Measurements from ENCODE around the gene NUDT21. TPM values are rescaled to one million over a fixed set of nuclear protein-coding genes. Genes with fewer than 3 reads are reported as not detected.

NUDT21 gene
- total and polyA plus RNA-seq, 2 of the 8 experiments (the other 6 are each of a cell fraction or from before 2014, with no cell fraction given): 78.1 to 277 TPM

DNA sequence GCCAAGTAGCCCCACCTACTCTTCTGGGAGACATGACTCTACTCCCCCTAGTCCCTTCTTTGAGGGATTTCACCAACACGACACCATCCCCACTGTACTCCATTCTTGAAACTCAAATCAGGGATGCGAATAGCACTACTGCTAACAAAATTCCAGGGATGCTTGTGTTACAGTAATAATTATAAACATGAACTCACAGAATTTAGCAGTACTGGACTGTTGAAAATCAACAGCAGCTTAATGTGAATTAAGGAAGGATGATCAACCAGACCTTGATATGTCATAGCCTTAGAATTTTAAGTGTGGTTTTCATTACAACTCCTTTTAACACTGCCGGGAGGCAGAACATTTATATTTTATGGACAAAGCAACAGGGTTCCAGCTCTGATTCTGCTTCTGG lies 63.7 kb downstream of the NUDT21 start:
- Histone ChIP-seq H2AFZ (ENCODE audit: low read length) (no peak overlapping the region), H4K91ac (replicated peaks; ENCODE audit: insufficient read length, low read length) (no peak overlapping the region), H3K4me2 (ENCODE audit: insufficient read depth in 1 of 2, low read depth in 2 of 2, low read length in 2 of 2) (no peak overlapping the region), H3K56ac (replicated peaks; ENCODE audit: insufficient read length, low read depth, low read length) (no peak overlapping the region), H4K20me1 (replicated peaks in 1 of 2; ENCODE audit: control insufficient read depth in 1 of 2, insufficient read depth in 2 of 2, low read length in 2 of 2) (no peaks in the 10 kb centered on the region), H3K23ac (ENCODE audit: insufficient read length) (no peak overlapping the region), H3K4ac (replicated peaks; ENCODE audit: insufficient read length, low read depth, low read length) (no peak overlapping the region), H2AK5ac (ENCODE audit: low read depth, low read length) (no peak overlapping the region), H2BK20ac (ENCODE audit: low read length) (no peak overlapping the region), H4K8ac (ENCODE audit: extremely low read depth, insufficient read depth, low read length) (no peak overlapping the region), H3K79me2 (ENCODE audit: control insufficient read depth in 1 of 2, insufficient read depth in 2 of 2, low read length in 2 of 2) (no peaks in the 10 kb centered on the region), H3K14ac (ENCODE audit: insufficient read length) (no peak overlapping the region), H3K79me1 (ENCODE audit: low read depth, low read length) (no peaks in the 10 kb centered on the region), H3K9ac (replicated peaks in 1 of 4; ENCODE audit: extremely low read depth in 1 of 4, low read depth in 3 of 4, low read length in 3 of 4) (no peak overlapping the region), H3K9me3 (ENCODE audit: insufficient read depth in 2 of 2, low read depth in 1 of 2, low read length in 1 of 2) (peaks cover 4 to 13% of the 10 kb centered on the region in 2 experiments; a peak in 2 of 4 replicates), H3K4me3 (ENCODE audit: extremely low read depth in 1 of 4, insufficient read depth in 2 of 4, low read depth in 3 of 4, low read length in 4 of 4) (no peak overlapping the region), H2BK12ac (ENCODE audit: low read depth, low read length) (no peak overlapping the region), H2BK5ac (ENCODE audit: low read depth, low read length) (no peak overlapping the region), H3K27ac (ENCODE audit: low read depth, low read length) (no peak overlapping the region), H2BK120ac (replicated peaks; ENCODE audit: low read depth, low read length) (no peak overlapping the region), H3K4me1 (replicated peaks in 1 of 4; ENCODE audit: control insufficient read depth in 3 of 4, insufficient read depth in 4 of 4, low read length in 3 of 4) (no peaks in the 10 kb centered on the region), H4K5ac (ENCODE audit: insufficient read length, low read depth, low read length) (no peak overlapping the region), H3K23me2 (ENCODE audit: low read depth, low read length) (no peaks in the 10 kb centered on the region), H3K36me3 (ENCODE audit: control insufficient read depth in 2 of 4, insufficient read depth in 4 of 4, low read length in 3 of 4) (peaks cover 0 to 23% (median 10%) of the 10 kb centered on the region in 4 experiments; a peak in 4 of 8 replicates), H3K18ac (ENCODE audit: extremely low read depth, low read length) (no peak overlapping the region), H2BK15ac (ENCODE audit: low read length) (no peak overlapping the region), H3K27me3 (replicated peaks in 1 of 4; ENCODE audit: control insufficient read depth in 3 of 4, extremely low read depth in 1 of 4, insufficient read depth in 3 of 4, low read length in 3 of 4) (no peaks in the 10 kb centered on the region)
- ChIA-PET CTCF (ENCODE audit: partially characterized antibody) (interaction anchor here (3.6 kb wide), 1 partner anchor 14 kb away, joined by 19 read pairs; no protein-coding TSS in a partner anchor), POLR2A (ENCODE audit: partially characterized antibody) (no interaction called here)
- no peak for TF ChIP-seq SIX5 (IDR thresholded peaks at IDR 0.05; ENCODE audit: low read depth, low read length)
- no peak for TF ChIP-seq SP2 (IDR thresholded peaks at IDR 0.05; ENCODE audit: low read length)
- TF ChIP-seq SP4 (IDR thresholded peaks at IDR 0.05; ENCODE audit: low read length): no peak
- TF ChIP-seq EZH2 (IDR thresholded peaks at IDR 0.05; ENCODE audit: low read depth, low read length, severe bottlenecking): no peak
- no peak for TF ChIP-seq JUN (IDR thresholded peaks at IDR 0.05; ENCODE audit: low read depth, low read length)
- TF ChIP-seq TCF12 (IDR thresholded peaks at IDR 0.05; ENCODE audit: low read depth, low read length): no peak
- DNase-seq (ENCODE audit: low read depth in 1 of 2, low spot score in 2 of 2) (no peak), FAIRE-seq (no peak)
- WGBS, 2 experiments (ENCODE audit: extremely low coverage in 1 of 2, insufficient coverage in 1 of 2, insufficient read length in 1 of 2, insufficient replicate concordance in 2 of 2, low coverage in 1 of 2, low lambda C conversion rate in 2 of 2, missing lambda C conversion rate in 1 of 2): 93% methylated on average over 3 of the region's 3 CpGs; no CpG with 5 or more reads in 1 of the 2 experiments

Data from H1 (cell line).